Astrocyte (in vitro differentiated cells and primary cell): ENCODE data around the gene ZNF618. TPM values are rescaled to one million over a fixed set of nuclear protein-coding genes. Genes with fewer than 3 reads are reported as not detected.

Experiments
- DNase-seq: peaks from one replicate; pipeline ENCODE4 v3.0.0-alpha.2; 2010; ENCODE audit warnings: low read depth
- FAIRE-seq: peaks from 2 replicates; lab custom pipeline; 2011; peaks lifted over from hg19 to GRCh38; lab: Jason Lieb, UNC
- H2AFZ ChIP-seq: 2 replicates; pipeline ENCODE4 v1.6.0; 2012; ENCODE audit warnings: low read depth, low read length, inconsistent platforms
- H3K27ac ChIP-seq: 2 replicates; pipeline ENCODE4 v1.5.1; 2011; ENCODE audit warnings: low read depth, low read length, inconsistent platforms
- H3K27me3 ChIP-seq: 2 replicates; pipeline ENCODE4 v1.6.0; 2011; ENCODE audit warnings: low read length, inconsistent platforms; ENCODE audit not compliant: insufficient read depth
- H3K36me3 ChIP-seq: 2 replicates; pipeline ENCODE4 v1.5.1; 2011; ENCODE audit warnings: low read length, inconsistent platforms; ENCODE audit not compliant: insufficient read depth
- H3K4me1 ChIP-seq: 2 replicates; pipeline ENCODE4 v1.5.1; 2011; ENCODE audit warnings: low read length, inconsistent platforms; ENCODE audit not compliant: insufficient read depth
- H3K4me2 ChIP-seq: 2 replicates; pipeline ENCODE4 v1.6.0; 2012; ENCODE audit warnings: low read length, inconsistent platforms
- H3K4me3 ChIP-seq: 2 replicates; pipeline ENCODE4 v1.5.1; 2011; ENCODE audit warnings: low read depth, mild to moderate bottlenecking, low read length, inconsistent platforms; ENCODE audit not compliant: insufficient read depth
- H3K79me2 ChIP-seq: 2 replicates; pipeline ENCODE4 v1.6.0; 2012; ENCODE audit warnings: mild to moderate bottlenecking, low read length, inconsistent platforms; ENCODE audit not compliant: insufficient read depth
- H3K9ac ChIP-seq: 2 replicates; pipeline ENCODE4 v1.6.0; 2012; ENCODE audit warnings: mild to moderate bottlenecking, low read length, inconsistent platforms
- H3K9me3 ChIP-seq: 2 replicates; pipeline ENCODE4 v1.5.1; 2012; ENCODE audit warnings: low read depth, mild to moderate bottlenecking, low read length, inconsistent platforms; ENCODE audit not compliant: insufficient read depth
- H4K20me1 ChIP-seq: 2 replicates; pipeline ENCODE4 v1.6.0; 2012; ENCODE audit warnings: low read length, inconsistent platforms; ENCODE audit not compliant: insufficient read depth
- H3K27ac Mint-ChIP-seq: one replicate; pipeline ENCODE4 v1.8.0; 2021; ENCODE audit warnings: mild to moderate bottlenecking, mixed read lengths; ENCODE audit not compliant: unreplicated experiment
- H3K27me3 Mint-ChIP-seq: one replicate; pipeline ENCODE4 v1.8.0; 2021; ENCODE audit warnings: low read depth, mixed read lengths; ENCODE audit not compliant: unreplicated experiment
- H3K36me3 Mint-ChIP-seq: one replicate; pipeline ENCODE4 v1.8.0; 2021; ENCODE audit warnings: low read depth, mixed read lengths; ENCODE audit not compliant: unreplicated experiment
- H3K4me1 Mint-ChIP-seq: one replicate; pipeline ENCODE4 v1.8.0; 2021; ENCODE audit warnings: low read depth, mixed read lengths; ENCODE audit not compliant: unreplicated experiment
- H3K4me3 Mint-ChIP-seq: one replicate; pipeline ENCODE4 v1.8.0; 2021; ENCODE audit warnings: mild to moderate bottlenecking, moderate library complexity, mixed read lengths; ENCODE audit not compliant: unreplicated experiment
- H3K9me3 Mint-ChIP-seq: one replicate; pipeline ENCODE4 v1.8.0; 2021; ENCODE audit warnings: mild to moderate bottlenecking, mixed read lengths; ENCODE audit not compliant: unreplicated experiment
- EZH2 ChIP-seq: IDR thresholded peaks from 2 replicates; pipeline ENCODE4 v1.6.1; 2012; ENCODE audit warnings: mild to moderate bottlenecking, low read length, inconsistent platforms; ENCODE audit not compliant: insufficient read depth
- total RNA-seq: library from RNA; stranded (reverse); gene quantifications from 2 replicates; pipeline ENCODE4 v1.2.1, GENCODE V29; 2021
- TF ChIP-seq, protein P1 (sequence below): IDR thresholded peaks from 2 replicates; pipeline ENCODE4 v1.5.1; 2011; ENCODE audit warnings: low read depth, mild to moderate bottlenecking, inconsistent platforms, low read length, moderate library complexity; ENCODE audit not compliant: insufficient read depth

ZNF618 gene
- total RNA-seq, 1 donor from 2014 or later, result 30.1 TPM

DNA sequence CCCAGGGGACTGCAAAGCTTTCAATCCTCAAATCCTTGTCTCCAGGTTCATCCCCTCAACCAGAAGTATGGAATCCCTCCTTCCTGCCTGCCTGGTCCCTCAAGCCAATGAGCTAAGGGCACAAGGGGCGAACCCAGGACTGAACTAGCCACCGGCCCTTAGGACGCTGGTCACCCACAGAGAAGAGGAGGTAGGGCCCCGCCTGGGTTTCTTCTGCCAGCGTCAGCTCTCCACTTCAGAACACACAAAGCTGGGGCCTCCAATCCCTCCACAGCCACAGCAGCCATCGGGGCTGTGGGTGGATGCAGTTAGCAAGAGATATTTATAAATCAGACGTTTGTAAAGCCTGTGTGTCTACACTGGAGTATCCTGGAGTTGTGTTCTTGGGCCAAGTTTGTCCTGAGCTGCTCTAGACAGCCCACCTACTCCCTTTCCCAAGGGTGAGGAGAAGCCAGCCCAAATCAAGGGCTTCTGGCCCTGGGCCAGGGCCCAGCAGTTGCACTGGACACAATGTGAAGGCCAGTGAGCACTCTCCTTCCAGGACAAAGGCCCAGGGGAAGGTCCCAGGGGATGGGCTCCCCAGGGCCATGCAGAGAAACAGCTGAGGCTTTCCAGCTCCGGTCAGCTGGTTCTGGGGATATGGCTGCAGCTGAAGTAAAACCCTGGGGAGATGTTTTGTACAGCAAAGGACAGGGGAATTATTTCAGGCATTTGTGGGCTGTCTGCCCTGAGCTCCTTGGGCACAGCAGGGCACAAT, 183.1 kb downstream of the ZNF618 start:
- H3K27ac ChIP-seq, result no peak overlapping the region
- H2AFZ ChIP-seq, result no peak overlapping the region
- H3K4me1 Mint-ChIP-seq, result no peaks in the 10 kb centered on the region
- TF ChIP-seq EZH2, result no peak
- TF ChIP-seq, protein P1, sequence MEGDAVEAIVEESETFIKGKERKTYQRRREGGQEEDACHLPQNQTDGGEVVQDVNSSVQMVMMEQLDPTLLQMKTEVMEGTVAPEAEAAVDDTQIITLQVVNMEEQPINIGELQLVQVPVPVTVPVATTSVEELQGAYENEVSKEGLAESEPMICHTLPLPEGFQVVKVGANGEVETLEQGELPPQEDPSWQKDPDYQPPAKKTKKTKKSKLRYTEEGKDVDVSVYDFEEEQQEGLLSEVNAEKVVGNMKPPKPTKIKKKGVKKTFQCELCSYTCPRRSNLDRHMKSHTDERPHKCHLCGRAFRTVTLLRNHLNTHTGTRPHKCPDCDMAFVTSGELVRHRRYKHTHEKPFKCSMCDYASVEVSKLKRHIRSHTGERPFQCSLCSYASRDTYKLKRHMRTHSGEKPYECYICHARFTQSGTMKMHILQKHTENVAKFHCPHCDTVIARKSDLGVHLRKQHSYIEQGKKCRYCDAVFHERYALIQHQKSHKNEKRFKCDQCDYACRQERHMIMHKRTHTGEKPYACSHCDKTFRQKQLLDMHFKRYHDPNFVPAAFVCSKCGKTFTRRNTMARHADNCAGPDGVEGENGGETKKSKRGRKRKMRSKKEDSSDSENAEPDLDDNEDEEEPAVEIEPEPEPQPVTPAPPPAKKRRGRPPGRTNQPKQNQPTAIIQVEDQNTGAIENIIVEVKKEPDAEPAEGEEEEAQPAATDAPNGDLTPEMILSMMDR, result no peak
- H3K4me3 Mint-ChIP-seq, result no peak overlapping the region
- H3K4me3 ChIP-seq, result no peak overlapping the region
- H3K27ac Mint-ChIP-seq, result no peak overlapping the region
- H3K27me3 ChIP-seq, result peaks cover 2% of the 10 kb centered on the region
- H3K9ac ChIP-seq, result no peak overlapping the region
- no peak overlapping the region for H3K4me2 ChIP-seq
- H3K36me3 Mint-ChIP-seq, result peaks cover 10% of the 10 kb centered on the region
- DNase-seq (no peak), FAIRE-seq (no peak)
- H4K20me1 ChIP-seq, result peaks cover under 1% of the 10 kb centered on the region
- peaks cover 16% of the 10 kb centered on the region for H3K27me3 Mint-ChIP-seq
- H3K4me1 ChIP-seq, result no peaks in the 10 kb centered on the region
- no peaks in the 10 kb centered on the region for H3K79me2 ChIP-seq
- H3K9me3 ChIP-seq, result no peaks in the 10 kb centered on the region
- H3K9me3 Mint-ChIP-seq, result peaks cover 7% of the 10 kb centered on the region
- no peaks in the 10 kb centered on the region for H3K36me3 ChIP-seq

DNA sequence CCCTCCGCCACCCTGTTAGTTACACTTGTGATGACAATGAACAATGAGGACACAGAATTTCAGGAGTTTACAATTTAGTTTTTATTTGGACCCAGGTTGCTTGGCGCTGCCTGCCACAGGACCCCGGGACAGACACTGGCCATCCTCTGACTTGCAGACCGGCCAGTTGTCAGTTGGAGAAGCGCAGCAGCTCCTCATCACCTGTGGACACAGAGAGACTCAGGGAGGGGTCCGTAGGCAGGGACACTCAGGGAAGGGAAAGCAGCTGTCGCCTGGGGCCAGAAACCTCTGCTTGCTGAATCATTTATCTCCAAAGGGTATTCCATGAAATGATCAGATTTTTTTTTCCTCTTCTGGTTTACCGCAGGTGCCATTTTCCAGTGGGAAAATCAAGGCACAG, 184.0 kb downstream of the ZNF618 start:
- no peak for FAIRE-seq
- Mint-ChIP-seq H3K4me1 (no peaks in the 10 kb centered on the region), H3K27ac (no peak overlapping the region)

DNA sequence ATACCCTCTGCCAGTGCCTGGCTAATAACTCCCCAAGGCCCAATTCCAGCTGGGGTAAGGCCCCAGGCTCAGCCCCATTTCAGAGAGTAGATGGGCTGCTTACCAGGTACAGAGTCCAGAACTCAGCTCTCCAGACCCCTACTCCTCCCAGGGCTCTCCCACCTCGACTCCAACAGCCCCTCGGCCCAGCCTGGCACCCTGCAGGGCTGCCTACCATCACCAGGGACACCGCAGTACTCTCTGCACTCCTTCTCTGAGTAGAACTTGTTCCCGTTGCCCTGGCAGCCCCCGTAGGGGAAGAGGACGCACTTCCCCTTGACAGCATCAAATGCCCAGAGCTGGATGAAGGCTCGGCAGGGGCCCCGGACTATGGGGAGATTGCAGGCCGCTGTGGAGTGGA, 184.6 kb downstream of the ZNF618 start:
- Histone ChIP-seq H3K27me3 (peaks cover 3% of the 10 kb centered on the region), H3K4me2 (no peak overlapping the region), H3K9ac (no peak overlapping the region), H3K27ac (no peak overlapping the region), H3K9me3 (no peaks in the 10 kb centered on the region), H2AFZ (no peak overlapping the region), H4K20me1 (no peaks in the 10 kb centered on the region), H3K79me2 (no peaks in the 10 kb centered on the region), H3K4me1 (no peaks in the 10 kb centered on the region), H3K4me3 (no peak overlapping the region), H3K36me3 (no peaks in the 10 kb centered on the region)
- no peak for DNase-seq
- H3K27ac Mint-ChIP-seq, result no peak overlapping the region
- no peak overlapping the region for H3K4me3 Mint-ChIP-seq
- peaks cover 7% of the 10 kb centered on the region for H3K36me3 Mint-ChIP-seq
- H3K9me3 Mint-ChIP-seq, result peaks cover 7% of the 10 kb centered on the region
- TF ChIP-seq, protein P1, result no peak
- no peak for TF ChIP-seq EZH2
- peaks cover 16% of the 10 kb centered on the region for H3K27me3 Mint-ChIP-seq
- FAIRE-seq, result no peak
- no peaks in the 10 kb centered on the region for H3K4me1 Mint-ChIP-seq

More for the DNA sequence above, 184.0 kb downstream of the ZNF618 start:
- Histone ChIP-seq H3K27ac (no peak overlapping the region), H4K20me1 (no peaks in the 10 kb centered on the region), H3K4me3 (no peak overlapping the region), H3K9me3 (no peaks in the 10 kb centered on the region), H3K79me2 (no peaks in the 10 kb centered on the region), H3K27me3 (peaks cover 2% of the 10 kb centered on the region), H3K4me1 (no peaks in the 10 kb centered on the region), H3K9ac (no peak overlapping the region), H3K36me3 (no peaks in the 10 kb centered on the region), H3K4me2 (no peak overlapping the region), H2AFZ (no peak overlapping the region)
- Mint-ChIP-seq H3K27me3 (peaks cover 16% of the 10 kb centered on the region), H3K36me3 (peaks cover 7% of the 10 kb centered on the region), H3K9me3 (peaks cover 7% of the 10 kb centered on the region), H3K4me3 (no peak overlapping the region)
- DNase-seq, result no peak
- TF ChIP-seq EZH2, result no peak
